ENCODE results near the gene EYA4.

- TF ChIP-seq CTCF (conservative IDR thresholded peaks at IDR 0.05; ENCODE audit: low read length) (no peak), EZH2phosphoT487 (IDR thresholded peaks at IDR 0.05; ENCODE audit: borderline replicate concordance, low read depth, low read length) (no peak)
These were observed 135.6 kb downstream of the EYA4 start for GRCh38 chr6:133376743-133377142.

Measured in OCI-LY7 (cell line).